HG03108 (cell line): ENCODE measurements around the gene PLD6.

Experiments used
- ATAC-seq: cut with Tn5 transposase; IDR thresholded peaks from one replicate; pipeline ENCODE4 v1.9.1; 2021; ENCODE audit warnings: moderate library complexity; ENCODE audit not compliant: unreplicated experiment

The PLD6 gene

DNA sequence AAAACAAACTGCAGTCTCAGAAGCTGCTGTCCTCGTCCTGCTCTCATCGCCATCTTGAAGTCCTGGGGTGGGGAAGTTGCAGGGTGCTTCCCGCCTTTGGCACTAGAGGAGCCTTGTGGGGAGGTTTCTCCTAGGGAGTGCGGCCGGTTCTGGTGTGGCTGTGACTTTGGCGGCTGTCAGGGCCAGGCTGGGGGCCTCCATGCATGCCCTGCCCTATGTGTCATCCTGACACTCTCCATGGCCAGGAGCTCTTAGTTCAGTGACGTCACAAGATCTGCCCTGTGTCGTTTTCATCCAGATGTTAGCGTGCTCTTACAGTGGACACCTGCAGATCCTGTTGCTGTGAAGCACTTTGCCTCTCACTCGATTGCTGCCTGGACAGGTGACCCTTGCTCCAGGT lies 49.6 kb downstream of the PLD6 start:
- ATAC-seq, result no peak

DNA sequence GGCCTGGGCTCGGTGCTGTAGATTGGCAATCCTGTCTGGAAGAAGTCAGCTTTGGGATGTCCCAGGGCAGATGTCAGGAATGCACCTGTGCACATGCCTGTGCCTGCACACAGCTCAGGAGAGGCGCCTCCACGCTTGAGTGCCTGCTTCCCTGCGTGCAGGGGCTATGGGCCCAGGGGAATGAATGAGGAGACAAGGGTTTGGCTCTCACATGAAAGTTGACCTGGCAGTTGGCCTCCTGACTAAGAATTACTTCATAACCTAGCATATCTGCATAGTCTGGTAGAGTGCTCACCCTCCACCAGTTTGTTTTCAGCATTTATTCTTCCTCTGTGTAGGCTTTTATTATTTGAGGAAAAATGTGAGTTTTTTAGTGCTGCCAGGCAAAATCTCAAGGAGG lies 50.0 kb downstream of the PLD6 start:
- no peak for ATAC-seq

DNA sequence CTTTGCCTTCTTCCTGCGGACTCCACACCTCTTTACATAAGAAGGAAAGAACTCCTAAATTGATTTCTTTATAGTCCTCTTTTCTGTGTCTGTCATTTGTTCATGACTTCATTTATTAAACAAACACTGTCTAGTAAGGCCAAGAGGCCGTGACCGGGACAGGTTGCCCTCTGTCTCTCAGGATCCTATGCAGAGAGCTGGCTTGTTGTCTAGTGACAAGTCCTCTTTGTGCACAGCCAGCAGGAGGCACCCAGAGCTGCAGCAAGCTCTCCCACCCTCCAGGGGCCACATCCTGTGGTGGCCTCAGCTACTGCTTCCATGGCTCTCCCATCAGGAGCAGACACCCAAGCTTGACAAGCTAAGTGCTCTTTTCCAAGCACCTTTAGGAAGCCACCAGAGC lies 50.6 kb downstream of the PLD6 start:
- ATAC-seq, result no peak

DNA sequence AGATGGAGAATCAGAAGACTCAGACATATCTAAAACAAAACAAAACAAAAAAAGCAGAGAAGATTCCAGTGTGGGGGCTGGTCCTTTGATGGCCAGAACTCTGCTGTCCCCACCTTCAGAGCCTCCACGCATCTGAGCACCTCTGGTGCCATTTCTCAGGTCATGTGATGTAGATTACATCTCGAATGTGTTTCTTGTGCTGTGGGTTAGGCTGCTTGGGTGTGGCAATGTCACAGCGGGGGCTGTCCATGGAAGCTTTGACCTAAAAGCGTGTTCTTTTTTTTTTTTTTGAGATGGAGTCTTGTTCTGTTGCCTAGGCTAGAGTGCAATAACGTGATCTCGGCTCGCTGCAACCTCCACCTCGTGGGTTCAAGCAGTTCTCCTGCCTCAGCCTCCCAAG lies 51.2 kb downstream of the PLD6 start:
- ATAC-seq, result no peak

DNA sequence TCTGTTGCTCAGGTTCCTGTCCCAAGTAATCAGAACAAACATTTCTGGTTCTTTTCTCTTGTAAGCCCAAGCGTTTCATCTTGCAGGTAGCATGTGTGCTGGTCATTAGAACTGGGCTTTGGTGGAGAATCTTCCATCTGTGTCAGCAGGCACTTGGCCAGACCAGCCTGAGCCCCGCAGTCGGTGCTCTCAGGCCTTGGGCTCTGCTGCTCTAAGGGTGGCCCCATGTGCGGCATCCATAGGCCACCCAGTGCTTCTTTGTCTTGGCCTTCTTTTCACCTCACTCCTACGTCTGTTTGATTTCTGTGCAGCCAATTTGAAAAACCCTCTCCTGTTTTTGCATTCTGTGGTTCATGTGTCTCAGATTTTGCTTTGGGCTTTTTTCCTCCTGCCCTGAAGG lies 51.6 kb downstream of the PLD6 start:
- ATAC-seq, result no peak

DNA sequence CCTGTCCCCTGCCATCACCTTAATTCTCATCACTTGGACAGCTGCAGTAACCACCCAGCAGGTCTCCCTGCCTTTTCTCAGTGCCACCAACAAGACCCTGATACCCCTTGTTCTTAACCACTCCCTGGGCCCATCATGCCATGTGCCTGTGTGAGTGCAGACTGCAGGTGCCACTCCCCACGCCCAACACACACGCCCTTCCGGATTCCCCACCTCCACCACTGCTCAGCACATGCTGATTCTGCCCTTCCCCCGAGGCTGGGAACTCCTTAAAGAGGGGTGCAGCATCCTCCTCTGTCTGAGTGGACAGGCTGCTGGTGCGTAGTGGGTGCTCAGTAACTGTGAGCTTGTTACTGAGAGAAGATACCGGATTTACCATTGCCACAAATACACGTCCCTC lies 52.4 kb downstream of the PLD6 start:
- ATAC-seq, result no peak

DNA sequence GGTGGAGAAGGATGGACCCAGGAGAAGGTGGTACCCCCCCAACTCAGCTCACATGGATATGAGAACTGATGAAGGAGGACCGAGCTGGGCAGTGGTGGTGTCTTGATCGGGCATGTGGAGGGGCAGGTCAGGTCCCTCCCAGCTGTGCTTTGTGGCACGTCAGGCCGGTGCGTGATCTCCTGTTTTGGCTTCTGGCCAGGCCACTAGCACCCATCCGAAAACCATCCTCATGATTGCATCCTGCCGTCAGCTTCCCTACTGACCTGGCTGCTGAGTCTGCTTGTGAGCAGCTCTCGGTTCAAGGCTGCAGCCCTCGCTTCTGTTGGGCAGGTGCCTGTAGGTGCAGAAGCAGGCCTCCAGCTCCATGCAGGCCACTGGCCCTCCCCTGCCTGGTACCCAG lies 53.1 kb downstream of the PLD6 start:
- no peak for ATAC-seq

DNA sequence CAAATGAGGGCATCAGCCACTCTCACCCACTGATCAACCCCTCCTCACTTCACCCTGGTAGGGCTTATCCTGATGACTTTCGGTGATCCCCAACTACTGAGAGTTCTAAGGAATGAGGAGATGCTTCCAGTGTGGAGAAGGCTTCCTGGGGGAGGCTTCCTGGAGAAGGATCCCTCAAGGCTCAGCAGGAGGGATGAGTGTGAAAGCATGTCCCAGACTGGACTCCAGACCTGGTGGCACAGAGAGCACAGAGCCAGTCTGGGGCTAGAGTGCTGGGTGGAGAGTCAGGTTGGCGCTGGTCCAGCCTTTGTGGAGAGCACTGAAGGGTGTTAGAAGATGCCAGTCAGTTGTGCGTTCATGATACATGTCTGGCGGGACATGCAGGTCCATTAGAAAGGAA lies 53.7 kb downstream of the PLD6 start:
- no peak for ATAC-seq

DNA sequence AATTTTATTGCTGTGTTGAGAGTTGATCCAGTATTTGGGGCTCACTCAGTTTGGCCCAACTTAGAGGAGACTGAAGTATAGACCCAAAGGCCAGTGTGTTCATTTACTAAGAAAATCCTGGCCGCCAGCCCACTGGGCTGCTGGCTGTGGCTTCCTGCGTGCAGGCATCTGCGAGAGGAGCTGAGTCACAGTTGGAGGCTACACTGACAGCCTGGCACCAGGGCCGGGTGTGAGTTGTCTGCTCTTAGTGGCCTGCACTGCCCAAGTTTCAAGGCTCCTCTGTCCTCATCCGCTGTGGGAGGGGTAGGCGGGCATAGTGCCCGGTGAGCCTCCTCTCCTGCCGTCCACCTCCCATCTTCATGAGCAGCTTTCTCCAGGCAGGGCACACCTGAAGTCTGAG lies 54.2 kb downstream of the PLD6 start:
- no peak for ATAC-seq

DNA sequence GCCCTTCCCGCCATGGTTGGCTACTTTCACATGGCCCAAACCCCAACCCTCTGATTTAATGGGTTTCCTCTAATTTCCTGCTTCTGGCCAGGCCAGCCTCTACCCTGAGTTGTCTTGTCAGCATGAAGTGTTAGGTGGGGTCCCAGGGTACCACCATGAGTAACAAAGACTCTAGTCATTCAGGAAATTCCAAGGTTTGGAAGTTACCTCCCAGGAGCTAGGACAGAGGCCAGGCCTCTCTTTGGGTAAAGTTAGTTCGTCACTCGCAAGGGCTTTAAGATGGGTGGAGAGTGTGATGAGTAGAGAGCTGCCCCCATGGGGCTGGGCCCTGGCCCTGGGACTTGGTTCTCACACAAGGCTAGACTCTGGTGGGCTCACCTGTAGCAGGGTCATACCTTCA lies 54.6 kb downstream of the PLD6 start:
- ATAC-seq, result no peak

DNA sequence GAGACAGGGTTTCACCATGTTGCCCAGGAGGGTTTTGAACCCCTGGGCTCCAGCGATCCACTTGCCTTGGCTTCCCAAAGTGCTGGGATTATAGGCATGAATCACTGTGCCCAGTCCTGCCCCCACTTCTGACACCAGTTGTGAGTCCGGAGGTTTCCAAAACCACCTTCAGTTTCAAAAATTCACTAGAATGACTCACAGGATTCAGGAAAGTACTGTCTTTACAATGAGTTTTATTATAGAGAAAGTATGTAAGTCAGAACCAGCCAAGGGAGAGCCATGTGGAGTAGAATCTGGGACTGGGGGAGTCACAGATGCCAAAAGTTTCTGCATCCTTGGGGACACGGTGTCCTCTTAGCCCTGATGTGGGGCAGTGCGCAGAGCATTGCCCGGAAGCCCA lies 55.1 kb downstream of the PLD6 start:
- no peak for ATAC-seq
